ENCODE results near the gene MAML3. TPM values are rescaled to one million over a fixed set of nuclear protein-coding genes. Genes with fewer than 3 reads are reported as not detected.

MAML3 gene
- total and polyA plus RNA-seq, 2 of the 13 experiments (the other 11 are each of a cell fraction or from before 2014, with no cell fraction given): 0.05 to 0.13 TPM

DNA sequence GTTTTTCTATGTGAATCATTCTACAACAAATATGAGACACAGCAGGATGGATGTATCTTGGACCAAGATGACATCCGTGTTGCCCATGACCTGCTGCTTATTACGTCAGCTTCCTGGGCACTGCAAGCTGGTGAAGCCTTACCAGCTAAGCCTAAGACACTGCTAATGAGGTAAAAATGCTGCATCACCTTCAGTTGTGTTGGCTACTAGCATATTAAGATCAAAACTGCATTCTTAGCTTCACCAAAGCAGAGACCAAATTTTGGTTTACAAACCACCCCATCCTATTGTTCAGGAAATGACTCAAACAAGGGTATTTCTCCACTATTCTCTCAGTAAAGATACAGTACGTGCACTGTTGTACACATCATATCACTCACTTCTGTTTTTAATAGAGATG lies 50.3 kb downstream of the MAML3 start (continued):
- TF ChIP-seq, protein P1, sequence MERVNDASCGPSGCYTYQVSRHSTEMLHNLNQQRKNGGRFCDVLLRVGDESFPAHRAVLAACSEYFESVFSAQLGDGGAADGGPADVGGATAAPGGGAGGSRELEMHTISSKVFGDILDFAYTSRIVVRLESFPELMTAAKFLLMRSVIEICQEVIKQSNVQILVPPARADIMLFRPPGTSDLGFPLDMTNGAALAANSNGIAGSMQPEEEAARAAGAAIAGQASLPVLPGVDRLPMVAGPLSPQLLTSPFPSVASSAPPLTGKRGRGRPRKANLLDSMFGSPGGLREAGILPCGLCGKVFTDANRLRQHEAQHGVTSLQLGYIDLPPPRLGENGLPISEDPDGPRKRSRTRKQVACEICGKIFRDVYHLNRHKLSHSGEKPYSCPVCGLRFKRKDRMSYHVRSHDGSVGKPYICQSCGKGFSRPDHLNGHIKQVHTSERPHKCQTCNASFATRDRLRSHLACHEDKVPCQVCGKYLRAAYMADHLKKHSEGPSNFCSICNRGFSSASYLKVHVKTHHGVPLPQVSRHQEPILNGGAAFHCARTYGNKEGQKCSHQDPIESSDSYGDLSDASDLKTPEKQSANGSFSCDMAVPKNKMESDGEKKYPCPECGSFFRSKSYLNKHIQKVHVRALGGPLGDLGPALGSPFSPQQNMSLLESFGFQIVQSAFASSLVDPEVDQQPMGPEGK (CRISPR knock-in tag; IDR thresholded peaks at IDR 0.05): no peak
- TF ChIP-seq ZNF670 (CRISPR knock-in tag; IDR thresholded peaks at IDR 0.05; ENCODE audit: borderline replicate concordance) (no peak), PAF1 (CRISPR knock-in tag; IDR thresholded peaks at IDR 0.05) (no peak), NR2C2 (CRISPR knock-in tag; IDR thresholded peaks at IDR 0.05; ENCODE audit: borderline replicate concordance) (no peak), MYPOP (CRISPR knock-in tag; IDR thresholded peaks at IDR 0.05) (no peak), TRIM22 (IDR thresholded peaks at IDR 0.05) (no peak), FOXJ3 (CRISPR knock-in tag; IDR thresholded peaks at IDR 0.05; ENCODE audit: borderline replicate concordance) (no peak), ZNF180 (CRISPR knock-in tag; IDR thresholded peaks at IDR 0.05; ENCODE audit: borderline replicate concordance, low read depth) (no peak)

DNA sequence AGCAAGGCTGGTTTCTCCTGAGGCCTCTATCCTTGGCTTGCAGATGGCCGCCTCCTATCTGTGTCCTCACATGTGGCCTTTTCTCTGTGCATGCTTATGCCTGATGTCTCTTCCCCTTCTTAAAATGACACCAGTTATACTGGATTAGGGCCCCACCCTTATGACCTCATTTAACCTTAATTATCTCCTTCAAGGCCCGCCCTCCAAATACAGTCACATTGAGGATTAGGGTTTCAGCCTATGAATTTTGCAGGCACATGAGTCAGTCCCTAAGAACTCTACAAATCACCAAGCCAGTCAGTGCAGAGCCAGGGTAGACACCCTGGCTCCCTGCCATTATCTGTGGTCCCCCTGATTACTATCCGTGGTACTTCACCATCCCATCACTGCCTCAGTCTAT lies 51.6 kb downstream of the MAML3 start:
- Histone ChIP-seq H3K4me1 (ENCODE audit: insufficient read depth, low read length) (no peaks in the 10 kb centered on the region), H3K27me3 (ENCODE audit: control insufficient read depth in 1 of 2, insufficient read depth in 2 of 2, low read length in 2 of 2) (no peaks in the 10 kb centered on the region; a peak in 1 of 5 replicates), H4K20me1 (ENCODE audit: insufficient read depth, low read length) (no peaks in the 10 kb centered on the region), H3K9ac (ENCODE audit: insufficient read depth, low read depth, low read length) (no peak overlapping the region), H3K79me2 (ENCODE audit: insufficient read depth, low read length) (no peaks in the 10 kb centered on the region), H2AFZ (ENCODE audit: low read length) (no peak overlapping the region), H3K27ac (ENCODE audit: extremely low read length, insufficient read depth, low read length) (no peak overlapping the region), H3K4me2 (ENCODE audit: low read depth, low read length) (no peak overlapping the region), H3K36me3 (replicated peaks in 1 of 2; ENCODE audit: control insufficient read depth in 1 of 2, insufficient read depth in 2 of 2, low read length in 2 of 2) (no peaks in the 10 kb centered on the region), H3K9me3 (ENCODE audit: low read length) (no peaks in the 10 kb centered on the region), H3K4me3 (replicated peaks in 1 of 3; ENCODE audit: insufficient read depth in 1 of 3, low read depth in 2 of 3, low read length in 3 of 3) (no peak overlapping the region)
- no peak for FAIRE-seq
- intact Hi-C loops (cut with micrococcal nuclease; ENCODE audit: unreplicated experiment): no loop called here
- CTCF ChIA-PET (ENCODE audit: low intra/inter-chr PET ratio, low total read pairs): no interaction called here
- BruUV-seq (replicated peaks): no TSS peak
- in situ Hi-C loops (cut with HindIII; ENCODE audit: extremely low pct_ligation_motif_present, low pct_unique_long_range_greater_than_20kb): no loop called here
- 11% methylated on average over 3 of the region's 3 CpGs for WGBS (ENCODE audit: low lambda C conversion rate)
- DNase-seq (ENCODE audit: low spot score): no peak
- POLR2A ChIA-PET: no interaction called here
- no peak for ATAC-seq
- TF ChIP-seq, protein P2, sequence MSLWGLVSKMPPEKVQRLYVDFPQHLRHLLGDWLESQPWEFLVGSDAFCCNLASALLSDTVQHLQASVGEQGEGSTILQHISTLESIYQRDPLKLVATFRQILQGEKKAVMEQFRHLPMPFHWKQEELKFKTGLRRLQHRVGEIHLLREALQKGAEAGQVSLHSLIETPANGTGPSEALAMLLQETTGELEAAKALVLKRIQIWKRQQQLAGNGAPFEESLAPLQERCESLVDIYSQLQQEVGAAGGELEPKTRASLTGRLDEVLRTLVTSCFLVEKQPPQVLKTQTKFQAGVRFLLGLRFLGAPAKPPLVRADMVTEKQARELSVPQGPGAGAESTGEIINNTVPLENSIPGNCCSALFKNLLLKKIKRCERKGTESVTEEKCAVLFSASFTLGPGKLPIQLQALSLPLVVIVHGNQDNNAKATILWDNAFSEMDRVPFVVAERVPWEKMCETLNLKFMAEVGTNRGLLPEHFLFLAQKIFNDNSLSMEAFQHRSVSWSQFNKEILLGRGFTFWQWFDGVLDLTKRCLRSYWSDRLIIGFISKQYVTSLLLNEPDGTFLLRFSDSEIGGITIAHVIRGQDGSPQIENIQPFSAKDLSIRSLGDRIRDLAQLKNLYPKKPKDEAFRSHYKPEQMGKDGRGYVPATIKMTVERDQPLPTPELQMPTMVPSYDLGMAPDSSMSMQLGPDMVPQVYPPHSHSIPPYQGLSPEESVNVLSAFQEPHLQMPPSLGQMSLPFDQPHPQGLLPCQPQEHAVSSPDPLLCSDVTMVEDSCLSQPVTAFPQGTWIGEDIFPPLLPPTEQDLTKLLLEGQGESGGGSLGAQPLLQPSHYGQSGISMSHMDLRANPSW (CRISPR knock-in tag; IDR thresholded peaks at IDR 0.05; ENCODE audit: borderline replicate concordance): no peak
- TF ChIP-seq HDAC2 (CRISPR knock-in tag; IDR thresholded peaks at IDR 0.05): no peak
- TF ChIP-seq, protein P3, sequence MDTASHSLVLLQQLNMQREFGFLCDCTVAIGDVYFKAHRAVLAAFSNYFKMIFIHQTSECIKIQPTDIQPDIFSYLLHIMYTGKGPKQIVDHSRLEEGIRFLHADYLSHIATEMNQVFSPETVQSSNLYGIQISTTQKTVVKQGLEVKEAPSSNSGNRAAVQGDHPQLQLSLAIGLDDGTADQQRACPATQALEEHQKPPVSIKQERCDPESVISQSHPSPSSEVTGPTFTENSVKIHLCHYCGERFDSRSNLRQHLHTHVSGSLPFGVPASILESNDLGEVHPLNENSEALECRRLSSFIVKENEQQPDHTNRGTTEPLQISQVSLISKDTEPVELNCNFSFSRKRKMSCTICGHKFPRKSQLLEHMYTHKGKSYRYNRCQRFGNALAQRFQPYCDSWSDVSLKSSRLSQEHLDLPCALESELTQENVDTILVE (CRISPR knock-in tag; IDR thresholded peaks at IDR 0.05): no peak
- no peak for TF ChIP-seq ZNF335 (CRISPR knock-in tag; IDR thresholded peaks at IDR 0.05)
- no peak for TF ChIP-seq ZBTB26 (CRISPR knock-in tag; IDR thresholded peaks at IDR 0.05; ENCODE audit: borderline replicate concordance)
- TF ChIP-seq PAX8 (CRISPR knock-in tag; IDR thresholded peaks at IDR 0.05; ENCODE audit: borderline replicate concordance): no peak

Data from HepG2 (cell line).